SU-DHL-6 (cell line): ENCODE results near the gene RPH3AL.

Experiments
- H2AFZ ChIP-seq: fragments of 200-600 bp; sonication (generic); 2 replicates; pipeline ENCODE4 v1.6.1; 2014; ENCODE audit warnings: low read depth, mild to moderate bottlenecking, moderate library complexity, mixed read lengths, antibody characterized with exemption, low read length; ENCODE audit not compliant: severe bottlenecking
- H3F3A ChIP-seq: fragments of 200-600 bp; shearing (Covaris generic); 2 replicates; pipeline ENCODE4 v1.6.0; 2016; ENCODE audit warnings: antibody characterized with exemption, mild to moderate bottlenecking; ENCODE audit not compliant: insufficient read depth
- H3K27ac ChIP-seq: fragments of 200-600 bp; sonication (generic); 2 replicates; pipeline ENCODE4 v1.5.1; 2016; ENCODE audit warnings: low read depth, mild to moderate bottlenecking, low read length, moderate library complexity, mixed read lengths
- H3K27me3 ChIP-seq: fragments of 200-600 bp; sonication (generic), shearing (Covaris generic); 2 replicates; pipeline ENCODE4 v1.6.0; 2014; ENCODE audit warnings: mild to moderate bottlenecking, low read length
- H3K36me3 ChIP-seq: fragments of 200-600 bp; sonication (generic); 2 replicates; pipeline ENCODE4 v1.6.1; 2014; ENCODE audit warnings: mild to moderate bottlenecking, low read length, mixed read lengths
- H3K4me2 ChIP-seq: fragments of 300-600, 200-600 bp; shearing (Covaris generic), sonication (generic); 2 replicates; pipeline ENCODE4 v1.6.0; 2014; ENCODE audit warnings: low read length, low read depth, mild to moderate bottlenecking; ENCODE audit not compliant: poor library complexity, severe bottlenecking
- H3K4me3 ChIP-seq: fragments of 200-600 bp; sonication (generic); 2 replicates; pipeline ENCODE4 v1.5.1; 2014; ENCODE audit warnings: antibody characterized with exemption, low read length, mild to moderate bottlenecking, mixed read lengths; ENCODE audit not compliant: insufficient read depth, poor library complexity, severe bottlenecking
- H3K79me2 ChIP-seq: fragments of 200-600 bp; sonication (generic); 2 replicates; pipeline ENCODE4 v1.6.1; 2014; ENCODE audit warnings: mild to moderate bottlenecking, low read length, moderate library complexity; ENCODE audit not compliant: insufficient read depth
- H3K9ac ChIP-seq: fragments of 200-600 bp; sonication (generic); 2 replicates; pipeline ENCODE4 v1.7.0; 2014; ENCODE audit warnings: mild to moderate bottlenecking, low read length
- H3K9me2 ChIP-seq: fragments of 200-600 bp; sonication (generic); replicated peaks from 2 replicates; pipeline ENCODE4 v1.6.1; 2014; ENCODE audit warnings: low read length; ENCODE audit not compliant: insufficient read depth
- H3K9me3 ChIP-seq: fragments of 200-600 bp; sonication (generic); 2 replicates; pipeline ENCODE4 v1.6.1; 2014; ENCODE audit warnings: low read length, mixed read lengths; ENCODE audit not compliant: insufficient read depth
- H4K20me1 ChIP-seq: fragments of 200-600 bp; sonication (generic); 2 replicates; pipeline ENCODE4 v1.6.1; 2014; ENCODE audit warnings: low read depth, mild to moderate bottlenecking, antibody characterized with exemption, low read length, moderate library complexity, mixed read lengths
- EZH2phosphoT487 ChIP-seq: fragments of 200-600 bp; sonication (generic), shearing (Covaris generic); conservative IDR thresholded peaks from 2 replicates; pipeline ENCODE4 v1.6.1; 2018; ENCODE audit warnings: mild to moderate bottlenecking, antibody characterized with exemption, low read length, moderate library complexity, mixed read lengths
- TF ChIP-seq, protein P1 (sequence below): fragments of 200-600 bp; sonication (generic); IDR thresholded peaks from one replicate; pipeline ENCODE4 v1.5.1; 2017; ENCODE audit warnings: antibody characterized with exemption, mild to moderate bottlenecking, low read length, moderate library complexity; ENCODE audit not compliant: insufficient read depth, poor library complexity, severe bottlenecking

The RPH3AL gene

GRCh38 chr17:340074-340473 is 12.5 kb downstream of the RPH3AL start:
- Histone ChIP-seq H3K4me2 (no peak overlapping the region), H3K27me3 (no peaks in the 10 kb centered on the region), H3K9ac (no peak overlapping the region), H3K9me3 (no peaks in the 10 kb centered on the region), H3K27ac (no peak overlapping the region), H3K36me3 (no peaks in the 10 kb centered on the region), H2AFZ (no peak overlapping the region), H4K20me1 (no peaks in the 10 kb centered on the region), H3K4me3 (no peak overlapping the region), H3F3A (no peaks in the 10 kb centered on the region), H3K79me2 (no peaks in the 10 kb centered on the region), H3K9me2 (no peaks in the 10 kb centered on the region)
- no peak for TF ChIP-seq EZH2phosphoT487
- TF ChIP-seq, protein P1, sequence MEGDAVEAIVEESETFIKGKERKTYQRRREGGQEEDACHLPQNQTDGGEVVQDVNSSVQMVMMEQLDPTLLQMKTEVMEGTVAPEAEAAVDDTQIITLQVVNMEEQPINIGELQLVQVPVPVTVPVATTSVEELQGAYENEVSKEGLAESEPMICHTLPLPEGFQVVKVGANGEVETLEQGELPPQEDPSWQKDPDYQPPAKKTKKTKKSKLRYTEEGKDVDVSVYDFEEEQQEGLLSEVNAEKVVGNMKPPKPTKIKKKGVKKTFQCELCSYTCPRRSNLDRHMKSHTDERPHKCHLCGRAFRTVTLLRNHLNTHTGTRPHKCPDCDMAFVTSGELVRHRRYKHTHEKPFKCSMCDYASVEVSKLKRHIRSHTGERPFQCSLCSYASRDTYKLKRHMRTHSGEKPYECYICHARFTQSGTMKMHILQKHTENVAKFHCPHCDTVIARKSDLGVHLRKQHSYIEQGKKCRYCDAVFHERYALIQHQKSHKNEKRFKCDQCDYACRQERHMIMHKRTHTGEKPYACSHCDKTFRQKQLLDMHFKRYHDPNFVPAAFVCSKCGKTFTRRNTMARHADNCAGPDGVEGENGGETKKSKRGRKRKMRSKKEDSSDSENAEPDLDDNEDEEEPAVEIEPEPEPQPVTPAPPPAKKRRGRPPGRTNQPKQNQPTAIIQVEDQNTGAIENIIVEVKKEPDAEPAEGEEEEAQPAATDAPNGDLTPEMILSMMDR: no peak

GRCh38 chr17:339193-340061 is 13.2 kb downstream of the RPH3AL start:
- Histone ChIP-seq H3K27me3 (no peaks in the 10 kb centered on the region), H3K36me3 (no peaks in the 10 kb centered on the region), H3K4me3 (no peak overlapping the region), H3F3A (no peaks in the 10 kb centered on the region), H3K9me2 (no peaks in the 10 kb centered on the region), H3K4me2 (no peak overlapping the region), H2AFZ (no peak overlapping the region), H3K79me2 (no peaks in the 10 kb centered on the region), H4K20me1 (no peaks in the 10 kb centered on the region), H3K9me3 (no peaks in the 10 kb centered on the region), H3K9ac (no peak overlapping the region), H3K27ac (no peak overlapping the region)
- no peak for TF ChIP-seq EZH2phosphoT487
- TF ChIP-seq, protein P1: no peak

DNA sequence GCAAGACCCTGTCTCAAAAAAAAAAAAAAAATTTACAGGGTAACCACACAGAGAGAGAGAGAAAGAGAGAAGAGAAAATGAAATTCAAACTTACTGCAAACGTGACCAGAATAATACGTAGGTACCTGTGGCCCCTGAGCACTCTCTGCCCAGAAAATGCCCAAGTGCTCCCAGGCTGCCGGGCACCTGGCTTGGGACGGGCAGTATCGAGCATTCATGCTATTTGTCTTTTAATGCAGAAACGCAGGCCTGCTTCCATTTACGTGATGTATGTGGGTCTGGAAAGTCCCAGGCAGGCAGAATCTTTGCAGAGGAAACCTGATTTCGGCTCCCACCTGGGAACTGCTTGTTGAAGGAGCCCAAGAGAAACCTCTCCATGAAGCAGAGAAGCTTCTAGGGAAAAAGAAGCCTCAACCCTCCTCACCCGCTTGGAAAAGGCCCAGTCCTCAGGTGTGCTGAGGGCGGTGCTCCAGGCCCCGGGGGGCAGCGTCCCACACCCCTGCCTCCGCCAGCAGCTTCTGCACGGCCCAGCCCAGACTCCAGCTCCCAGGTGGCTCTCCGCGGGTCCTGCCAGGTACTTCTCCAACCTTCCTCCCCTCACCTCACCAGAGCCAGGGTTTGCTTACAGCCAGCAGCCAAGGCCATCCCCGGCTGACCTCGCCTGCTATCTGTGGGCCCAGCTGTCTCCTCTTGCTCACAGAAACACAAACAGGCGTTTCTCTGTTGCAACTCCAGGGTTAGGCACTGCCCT is 14.0 kb downstream of the RPH3AL start:
- H2AFZ ChIP-seq: no peak overlapping the region
- H3K9me3 ChIP-seq: no peaks in the 10 kb centered on the region
- no peak overlapping the region for H3K4me2 ChIP-seq
- TF ChIP-seq, protein P1: no peak
- TF ChIP-seq EZH2phosphoT487: no peak
- no peak overlapping the region for H3K27ac ChIP-seq
- H3K36me3 ChIP-seq: no peaks in the 10 kb centered on the region
- no peaks in the 10 kb centered on the region for H4K20me1 ChIP-seq
- no peaks in the 10 kb centered on the region for H3K27me3 ChIP-seq
- H3K9me2 ChIP-seq: no peaks in the 10 kb centered on the region
- H3K9ac ChIP-seq: no peak overlapping the region
- H3K79me2 ChIP-seq: no peaks in the 10 kb centered on the region
- no peaks in the 10 kb centered on the region for H3F3A ChIP-seq
- H3K4me3 ChIP-seq: no peak overlapping the region
